Esophagus (tissue), 2 donors: ENCODE measurements around the gene TRIM69. TPM values are rescaled to one million over a fixed set of nuclear protein-coding genes. Genes with fewer than 3 reads are reported as not detected.
"Not testable (repeated sequence)": the region's sequence is repeated elsewhere in the genome, so short reads cannot be mapped to it uniquely, and the experiment has no call there.

Source experiments
- H3K27ac ChIP-seq, 2 donors: one replicate each; pipeline ENCODE4 v1.5.1; 2013; ENCODE audit warnings: low read depth in 2 of 2, mild to moderate bottlenecking in 2 of 2, inconsistent platforms in 1 of 2, low read length in 1 of 2, moderate library complexity in 1 of 2
- H3K27me3 ChIP-seq, 2 donors: one replicate each; pipeline ENCODE4 v1.6.1; 2013; ENCODE audit warnings: low read length in 2 of 2, control low read depth in 1 of 2, mild to moderate bottlenecking in 1 of 2; ENCODE audit not compliant: insufficient read depth in 2 of 2, control insufficient read depth in 1 of 2
- H3K36me3 ChIP-seq, 2 donors: one replicate each; pipeline ENCODE4 v1.6.1; 2013; ENCODE audit warnings: low read length in 1 of 2; ENCODE audit not compliant: control insufficient read depth in 2 of 2, insufficient read depth in 2 of 2
- H3K4me1 ChIP-seq, 2 donors: one replicate each; pipeline ENCODE4 v1.6.1; 2013; ENCODE audit warnings: low read length in 1 of 2; ENCODE audit not compliant: control insufficient read depth in 2 of 2, insufficient read depth in 2 of 2
- H3K4me3 ChIP-seq, 2 donors: one replicate each; pipeline ENCODE4 v1.5.1; 2013; ENCODE audit warnings: low read length in 2 of 2, mild to moderate bottlenecking in 2 of 2, low read depth in 1 of 2, moderate library complexity in 1 of 2
- H3K9me3 ChIP-seq, 2 donors: one replicate each; pipeline ENCODE4 v1.6.1; 2013; ENCODE audit warnings: mild to moderate bottlenecking in 2 of 2, low read depth in 1 of 2, low read length in 1 of 2, moderate library complexity in 1 of 2; ENCODE audit not compliant: control insufficient read depth in 2 of 2, insufficient read depth in 1 of 2
- WGBS, 2 donors: extraction: QIAGEN DNeasy Blood & Tissue Kit; methylation state at CpG; one replicate each; pipeline ENCODE4 v1.1.7; 2013; 5-methylcytosine and 5-hydroxymethylcytosine counted together
- polyA plus RNA-seq, 2 donors: library from polyadenylated mRNA; stranded (reverse); fragments of 200-250 nt; gene quantifications; one replicate each; pipeline ENCODE4 v1.2.3, GENCODE V29; 2013
- donor health status: healthy with polysubstance abuse.
- donor health status: Bipolar disorder and iron deficiency.

Gene TRIM69
- 10 to 100 TPM in 1 of 2 donors, 1 to 10 TPM in 1; 9.4 to 11.1 TPM for polyA plus RNA-seq

DNA sequence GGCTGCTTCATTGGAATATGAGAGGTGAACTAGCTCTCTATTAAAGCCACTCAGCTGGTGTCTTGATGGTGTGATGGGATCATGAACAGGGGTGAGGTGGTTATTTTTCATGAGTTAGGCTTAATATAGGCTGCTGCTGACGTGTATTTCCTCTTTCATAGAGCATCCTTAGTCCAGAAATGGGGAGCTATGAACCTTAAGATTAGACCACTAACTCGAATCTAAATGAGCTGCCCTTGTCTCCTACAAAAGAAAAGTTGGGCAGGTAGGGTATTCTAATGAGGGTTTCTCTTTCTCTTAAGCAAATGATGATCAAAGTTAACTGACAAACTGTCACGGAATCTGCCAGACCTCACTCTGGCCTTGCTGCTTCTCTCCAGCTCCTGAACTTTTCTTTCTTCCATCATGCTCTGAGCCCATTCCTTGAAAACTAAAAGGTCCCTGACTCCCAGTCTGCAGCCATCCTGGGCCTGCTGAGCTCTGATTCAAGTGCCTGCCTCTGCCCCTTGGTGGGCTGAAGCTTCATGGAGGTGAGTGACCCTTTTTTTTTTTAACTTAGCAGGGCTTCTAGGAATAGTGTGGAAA, at the start of gene TRIM69:
TRIM69 (plus strand) TSS at position 348 of the 585 bp plus-strand sequence; CDS start at position 525, 177 bp downstream.
- no peak within 1 kb of the TSS for H3K4me3 ChIP-seq
- no peaks in the 10 kb centered on the region for H3K36me3 ChIP-seq
- WGBS, 2 donors: 74% methylated on average over 3 of the region's 3 CpGs
- H3K4me1 ChIP-seq: no peaks in the 10 kb centered on the region
- H3K9me3 ChIP-seq: no peaks in the 10 kb centered on the region
- peak within 1 kb of the TSS; percentile 24 to 64 for H3K27ac ChIP-seq
- no peaks in the 10 kb centered on the region for H3K27me3 ChIP-seq

DNA sequence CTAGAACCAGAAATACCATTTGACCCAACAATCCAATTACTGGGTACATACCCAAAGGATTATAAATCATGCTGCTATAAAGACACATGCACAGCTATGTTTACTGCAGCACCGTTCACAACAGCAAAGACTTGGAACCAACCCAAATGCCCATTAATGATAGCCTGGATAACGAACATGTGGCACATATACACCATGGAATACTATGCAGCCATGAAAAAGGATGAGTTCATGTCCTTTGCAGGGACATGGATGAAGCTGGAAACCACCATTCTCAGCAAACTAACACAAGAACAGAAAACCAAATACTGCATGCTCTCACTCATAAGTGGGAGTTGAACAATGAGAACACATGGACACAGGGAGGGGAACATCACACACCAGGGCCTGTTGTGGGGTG, 47.0 kb upstream of the TRIM69 start:
- not testable (repeated sequence) for H3K36me3 ChIP-seq, H3K27me3 ChIP-seq, H3K9me3 ChIP-seq, H3K27ac ChIP-seq, H3K4me1 ChIP-seq, H3K4me3 ChIP-seq
- WGBS, 2 donors: 81 to 82% methylated on average over 2 of the region's 2 CpGs

GRCh38 chr15:44690245-44690644, 46.1 kb upstream of the TRIM69 start:
- H3K4me3 ChIP-seq, H3K9me3 ChIP-seq, H3K36me3 ChIP-seq, H3K4me1 ChIP-seq, H3K27ac ChIP-seq, H3K27me3 ChIP-seq: not testable (repeated sequence)
- 50% methylated on average over 1 of the region's 1 CpG for WGBS, 2 donors

DNA sequence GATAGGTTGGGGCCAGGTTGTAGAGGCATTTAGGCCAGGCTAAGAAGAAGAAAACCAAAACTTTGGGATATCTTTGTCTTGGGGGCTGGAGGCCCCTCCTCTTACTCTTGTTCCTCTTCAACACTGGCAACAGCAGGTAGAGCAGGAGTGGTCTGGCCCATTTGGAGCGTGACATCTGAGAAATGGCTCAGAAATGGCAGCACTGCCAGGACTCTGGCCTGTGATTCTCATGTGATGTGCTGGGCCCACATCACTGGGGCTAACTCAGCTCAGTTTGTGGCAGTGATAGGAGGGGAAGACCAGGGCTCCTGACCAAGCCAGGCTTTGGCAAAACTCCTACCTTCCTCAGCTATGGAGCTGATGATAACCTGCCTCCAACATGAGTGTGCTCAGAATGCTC, 43.7 kb upstream of the TRIM69 start:
- Histone ChIP-seq H3K4me3 (no peak overlapping the region), H3K9me3 (no peaks in the 10 kb centered on the region), H3K27me3 (no peaks in the 10 kb centered on the region), H3K27ac (no peak overlapping the region), H3K36me3 (no peaks in the 10 kb centered on the region), H3K4me1 (no peaks in the 10 kb centered on the region)
- 96 to 100% methylated on average over 1 of the region's 1 CpG for WGBS, 2 donors

GRCh38 chr15:44694416-44694815, 41.9 kb upstream of the TRIM69 start:
- H3K27me3 ChIP-seq: no peaks in the 10 kb centered on the region
- no peaks in the 10 kb centered on the region for H3K4me1 ChIP-seq
- H3K9me3 ChIP-seq: no peaks in the 10 kb centered on the region
- H3K4me3 ChIP-seq: no peak overlapping the region
- H3K36me3 ChIP-seq: no peaks in the 10 kb centered on the region
- H3K27ac ChIP-seq: no peak overlapping the region
- WGBS, 2 donors: 89 to 90% methylated on average over 4 of the region's 4 CpGs

GRCh38 chr15:44695294-44695693, 41.0 kb upstream of the TRIM69 start:
- Histone ChIP-seq H3K9me3 (no peaks in the 10 kb centered on the region), H3K27me3 (no peaks in the 10 kb centered on the region), H3K36me3 (no peaks in the 10 kb centered on the region), H3K4me1 (no peaks in the 10 kb centered on the region), H3K27ac (no peak overlapping the region), H3K4me3 (no peak overlapping the region)
- WGBS, 2 donors: 68 to 73% methylated on average over 3 of the region's 3 CpGs

DNA sequence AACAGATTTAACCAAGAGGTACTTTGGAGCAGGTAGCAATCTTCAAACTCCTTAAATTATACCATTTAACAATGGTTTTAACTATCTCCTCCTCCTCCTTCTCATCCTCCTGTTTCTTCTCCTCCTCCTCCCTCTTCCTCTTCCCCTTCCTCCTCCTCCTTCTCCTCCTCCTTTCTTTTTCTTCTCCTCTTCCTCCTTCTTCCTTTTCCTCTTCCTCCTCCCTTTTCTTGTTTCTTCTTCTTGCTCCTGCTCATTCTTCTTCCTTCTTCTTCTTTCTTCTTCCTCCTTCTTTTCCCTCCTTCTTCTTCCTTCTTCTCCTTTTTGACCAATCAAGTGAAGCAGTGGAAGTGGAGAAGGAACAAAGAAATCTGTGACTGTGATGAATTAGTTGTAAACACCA, 39.3 kb upstream of the TRIM69 start:
- Histone ChIP-seq H3K36me3 (no peaks in the 10 kb centered on the region), H3K4me1 (no peaks in the 10 kb centered on the region), H3K27ac (no peak overlapping the region), H3K27me3 (no peaks in the 10 kb centered on the region), H3K4me3 (no peak overlapping the region), H3K9me3 (no peaks in the 10 kb centered on the region)

GRCh38 chr15:44698641-44699040, 37.7 kb upstream of the TRIM69 start:
- H3K4me1 ChIP-seq: no peaks in the 10 kb centered on the region
- H3K27me3 ChIP-seq: no peaks in the 10 kb centered on the region
- H3K4me3 ChIP-seq: no peak overlapping the region
- no peaks in the 10 kb centered on the region for H3K9me3 ChIP-seq
- H3K27ac ChIP-seq: no peak overlapping the region
- 84 to 88% methylated on average over 2 of the region's 2 CpGs for WGBS, 2 donors
- H3K36me3 ChIP-seq: no peaks in the 10 kb centered on the region

- H3K36me3 ChIP-seq, H3K4me3 ChIP-seq, H3K4me1 ChIP-seq, H3K27me3 ChIP-seq, H3K27ac ChIP-seq, H3K9me3 ChIP-seq: not testable (repeated sequence)
Observed at GRCh38 chr15:44700676-44701075, 35.7 kb upstream of the TRIM69 start.

GRCh38 chr15:44705986-44706385, 30.3 kb upstream of the TRIM69 start:
- Histone ChIP-seq H3K4me1 (peaks cover 0 to 5% of the 10 kb centered on the region in 2 donors), H3K4me3 (no peak overlapping the region), H3K27ac (no peak overlapping the region), H3K9me3 (no peaks in the 10 kb centered on the region), H3K27me3 (no peaks in the 10 kb centered on the region), H3K36me3 (no peaks in the 10 kb centered on the region)
- WGBS, 2 donors: 71 to 86% methylated on average over 1 of the region's 1 CpG
